Cardiac fibroblast (primary cell): ENCODE measurements around the gene CCDC91.

Experiments used
- DNase-seq, 2 donors: peaks; one replicate each; pipeline versions ENCODE4 v3.0.0 to v3.0.0-alpha.2; 2010; ENCODE audit warnings: low read depth in 2 of 2
- H3K4me3 ChIP-seq, 2 donors: replicated peaks in 1 of 2; 1 replicate in 1 of 2; 2 replicates in 1 of 2; pipeline ENCODE4 v1.5.1; 2011; ENCODE audit warnings: low read depth in 2 of 2, low read length in 2 of 2, mild to moderate bottlenecking in 2 of 2, moderate library complexity in 1 of 2
- TF ChIP-seq, protein P1 (sequence below): IDR thresholded peaks from one replicate; pipeline ENCODE4 v1.5.1; 2011; ENCODE audit warnings: low read depth, mild to moderate bottlenecking, low read length, inconsistent platforms

CCDC91 gene

DNA sequence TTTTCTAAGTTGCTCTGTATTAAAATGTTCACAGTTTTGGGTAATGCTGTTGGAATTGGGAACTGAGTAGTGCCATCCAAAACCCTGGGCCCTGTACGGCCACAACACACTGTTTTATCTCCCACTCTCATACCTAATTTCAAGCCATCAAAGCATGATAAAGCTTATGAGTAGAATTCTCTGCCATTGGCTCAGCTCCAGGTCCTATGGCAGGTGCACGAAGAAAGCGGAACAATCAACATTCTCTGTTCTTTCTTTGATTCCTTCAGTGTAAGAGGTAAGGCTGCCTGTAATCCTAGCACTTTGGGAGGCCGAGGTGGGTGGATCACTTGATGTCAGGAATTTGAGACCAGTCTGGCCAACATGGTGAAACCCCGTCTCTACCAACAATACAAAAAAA, 394.9 kb downstream of the CCDC91 start:
- no peak overlapping the region for H3K4me3 ChIP-seq
- TF ChIP-seq, protein P1, sequence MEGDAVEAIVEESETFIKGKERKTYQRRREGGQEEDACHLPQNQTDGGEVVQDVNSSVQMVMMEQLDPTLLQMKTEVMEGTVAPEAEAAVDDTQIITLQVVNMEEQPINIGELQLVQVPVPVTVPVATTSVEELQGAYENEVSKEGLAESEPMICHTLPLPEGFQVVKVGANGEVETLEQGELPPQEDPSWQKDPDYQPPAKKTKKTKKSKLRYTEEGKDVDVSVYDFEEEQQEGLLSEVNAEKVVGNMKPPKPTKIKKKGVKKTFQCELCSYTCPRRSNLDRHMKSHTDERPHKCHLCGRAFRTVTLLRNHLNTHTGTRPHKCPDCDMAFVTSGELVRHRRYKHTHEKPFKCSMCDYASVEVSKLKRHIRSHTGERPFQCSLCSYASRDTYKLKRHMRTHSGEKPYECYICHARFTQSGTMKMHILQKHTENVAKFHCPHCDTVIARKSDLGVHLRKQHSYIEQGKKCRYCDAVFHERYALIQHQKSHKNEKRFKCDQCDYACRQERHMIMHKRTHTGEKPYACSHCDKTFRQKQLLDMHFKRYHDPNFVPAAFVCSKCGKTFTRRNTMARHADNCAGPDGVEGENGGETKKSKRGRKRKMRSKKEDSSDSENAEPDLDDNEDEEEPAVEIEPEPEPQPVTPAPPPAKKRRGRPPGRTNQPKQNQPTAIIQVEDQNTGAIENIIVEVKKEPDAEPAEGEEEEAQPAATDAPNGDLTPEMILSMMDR, result no peak
- no peak for DNase-seq

DNA sequence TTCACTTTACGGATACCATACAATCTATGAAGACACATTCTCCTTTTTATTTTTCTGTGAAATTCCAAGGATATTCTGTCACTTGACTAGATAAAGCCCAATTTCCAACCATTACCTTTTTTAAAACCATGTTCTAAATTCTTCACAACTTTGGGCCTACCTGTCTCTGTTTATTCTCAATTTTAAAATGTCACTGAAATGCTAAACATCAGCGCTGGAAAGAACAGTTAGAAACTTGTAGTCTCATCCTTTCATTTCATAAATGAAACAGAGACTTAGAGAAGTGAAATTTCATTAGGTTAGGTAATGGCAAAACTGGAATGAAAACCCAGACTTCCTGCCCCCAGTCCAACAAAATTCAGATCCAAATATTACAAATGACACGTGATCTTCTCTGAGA, 396.2 kb downstream of the CCDC91 start:
- no peak overlapping the region for H3K4me3 ChIP-seq
- DNase-seq, result no peak
- TF ChIP-seq, protein P1, result no peak

DNA sequence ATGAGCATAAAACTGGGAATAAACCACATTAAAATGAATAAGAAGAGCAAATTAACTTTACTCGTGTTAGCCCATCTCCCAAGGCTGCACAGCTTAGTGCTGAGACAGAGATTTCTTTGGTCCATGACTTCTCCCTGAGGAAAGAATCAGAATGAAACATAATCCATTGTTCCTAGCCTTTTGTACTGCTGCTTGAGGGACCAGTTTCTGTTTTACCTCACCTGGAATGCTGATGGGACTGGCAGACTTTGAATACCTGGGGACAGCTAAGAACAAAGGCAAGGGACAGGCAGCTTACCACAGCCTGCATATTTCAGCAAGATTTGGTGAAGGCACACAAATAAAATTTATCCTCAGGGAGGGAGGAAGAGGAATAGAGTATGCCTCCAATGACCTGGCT, 401.6 kb downstream of the CCDC91 start:
- no peak for DNase-seq
- TF ChIP-seq, protein P1, result no peak
- H3K4me3 ChIP-seq, result no peak overlapping the region
